MCF 10A (cell line): Measurements from ENCODE around the gene ZNF462. TPM values are rescaled to one million over a fixed set of nuclear protein-coding genes. Genes with fewer than 3 reads are reported as not detected.

Experiments
- BruUV-seq: library from RNA; stranded (reverse); fragments of 400-500 nt; replicated peaks from 2 replicates; lab custom pipeline; 2021; lab: Mats Ljungman, UMichigan
- CTCF ChIA-PET: fragments of 300-600 bp; sonication (Branson Sonifier 250); formaldehyde crosslinking; extraction: SDS; loops from one replicate; lab custom pipeline; 2021; ENCODE audit warnings: antibody characterized with exemption, inconsistent platforms; lab: Yijun Ruan, JAX
- POLR2A ChIA-PET: fragments of 300-600, 350-650 bp; sonication (Branson Sonifier 250); formaldehyde crosslinking; extraction: SDS; loops from one replicate; lab custom pipeline; 2020; ENCODE audit warnings: antibody characterized with exemption, inconsistent platforms; lab: Yijun Ruan, JAX
- DNase-seq: peaks from one replicate; pipeline ENCODE4 v3.0.0-alpha.2; 2018; ENCODE audit not compliant: unreplicated experiment
- H3K27ac Mint-ChIP-seq: one replicate; pipeline ENCODE4 v1.8.0; 2022; ENCODE audit warnings: mild to moderate bottlenecking, low read depth, mixed read lengths; ENCODE audit not compliant: unreplicated experiment
- H3K27me3 Mint-ChIP-seq: one replicate; pipeline ENCODE4 v1.8.0; 2022; ENCODE audit warnings: mixed read lengths; ENCODE audit not compliant: insufficient read depth, unreplicated experiment
- H3K36me3 Mint-ChIP-seq: one replicate; pipeline ENCODE4 v1.8.0; 2022; ENCODE audit warnings: mild to moderate bottlenecking, moderate library complexity, mixed read lengths; ENCODE audit not compliant: insufficient read depth, unreplicated experiment
- H3K4me1 Mint-ChIP-seq: one replicate; pipeline ENCODE4 v1.8.0; 2022; ENCODE audit warnings: mixed read lengths; ENCODE audit not compliant: insufficient read depth, unreplicated experiment
- H3K4me3 Mint-ChIP-seq: one replicate; pipeline ENCODE4 v1.8.0; 2022; ENCODE audit warnings: mild to moderate bottlenecking, moderate library complexity, mixed read lengths; ENCODE audit not compliant: unreplicated experiment
- H3K9me3 Mint-ChIP-seq: one replicate; pipeline ENCODE4 v1.8.0; 2022; ENCODE audit warnings: mixed read lengths; ENCODE audit not compliant: unreplicated experiment
- CTCF ChIP-seq: fragments of 200-600 bp; IDR thresholded peaks from one replicate; pipeline ENCODE4 v1.8.0; 2022; ENCODE audit warnings: antibody characterized with exemption, mild to moderate bottlenecking; ENCODE audit not compliant: unreplicated experiment
- intact Hi-C: fragments of 100-400 bp; cut with micrococcal nuclease; formaldehyde crosslinking; loops from 2 replicates; pipeline ENCODE4 v1.14.1; 2022
- total RNA-seq: library from RNA; stranded (reverse); gene quantifications from 2 replicates; pipeline ENCODE4 v1.2.3, GENCODE V29; 2022

ZNF462 gene
- total RNA-seq, 1 experiment from 2014 or later, result 47.2 TPM

- TF ChIP-seq CTCF, result no peak
- DNase-seq, result no peak
- POLR2A ChIA-PET, result interaction anchor here (1.2 to 18.0 kb wide), 4 partner anchors 8 to 416 kb away, joined by 3 to 710 read pairs (median 54); no protein-coding TSS in a partner anchor
- intact Hi-C loops, result loop anchor here (10.0 kb wide), 2 partner anchors 175 to 425 kb away; no protein-coding TSS in a partner anchor
- Mint-ChIP-seq H3K4me1 (peaks cover 56% of the 10 kb centered on the region), H3K27ac (peak overlapping the region; percentile 73), H3K27me3 (no peaks in the 10 kb centered on the region), H3K9me3 (no peaks in the 10 kb centered on the region), H3K4me3 (peak overlapping the region; percentile 43), H3K36me3 (peaks cover under 1% of the 10 kb centered on the region)
- CTCF ChIA-PET, result interaction anchor here (0.6 to 14.6 kb wide), 9 partner anchors 8 to 221 kb away, joined by 3 to 121 read pairs (median 4); no protein-coding TSS in a partner anchor
- no TSS peak for BruUV-seq
These were observed 6.5 kb downstream of the ZNF462 start for GRCh38 chr9:106869458-106869857.

GRCh38 chr9:106872641-106873040 is 9.7 kb downstream of the ZNF462 start:
- no peak overlapping the region for H3K4me3 Mint-ChIP-seq
- BruUV-seq, result no TSS peak
- POLR2A ChIA-PET, result interaction anchor here (0.6 to 18.0 kb wide), 4 partner anchors 8 to 167 kb away, joined by 3 to 710 read pairs (median 5); no protein-coding TSS in a partner anchor
- no peaks in the 10 kb centered on the region for H3K27me3 Mint-ChIP-seq
- H3K36me3 Mint-ChIP-seq, result no peaks in the 10 kb centered on the region
- intact Hi-C loops, result no loop called here
- H3K27ac Mint-ChIP-seq, result no peak overlapping the region
- no peak for TF ChIP-seq CTCF
- CTCF ChIA-PET, result interaction anchor here (0.7 to 14.6 kb wide), 3 partner anchors 16 to 1040 kb away, joined by 3 to 121 read pairs (median 3); no protein-coding TSS in a partner anchor
- peaks cover 5% of the 10 kb centered on the region for H3K9me3 Mint-ChIP-seq
- H3K4me1 Mint-ChIP-seq, result peaks cover 62% of the 10 kb centered on the region
- no peak for DNase-seq

GRCh38 chr9:106874031-106874430 is 11.1 kb downstream of the ZNF462 start:
- Mint-ChIP-seq H3K36me3 (no peaks in the 10 kb centered on the region), H3K4me1 (peaks cover 57% of the 10 kb centered on the region), H3K27me3 (no peaks in the 10 kb centered on the region), H3K27ac (no peak overlapping the region), H3K9me3 (peaks cover 5% of the 10 kb centered on the region), H3K4me3 (no peak overlapping the region)
- BruUV-seq, result no TSS peak
- intact Hi-C loops, result no loop called here
- no peak for TF ChIP-seq CTCF
- ChIA-PET CTCF (interaction anchor here (1.0 to 14.6 kb wide), 2 partner anchors 12 to 14 kb away, joined by 4 to 121 read pairs; no protein-coding TSS in a partner anchor), POLR2A (interaction anchor here (1.3 to 9.0 kb wide), 3 partner anchors 12 to 47 kb away, joined by 5 to 171 read pairs (median 6); no protein-coding TSS in a partner anchor)
- DNase-seq, result no peak

GRCh38 chr9:106874652-106875051 is 11.7 kb downstream of the ZNF462 start:
- H3K36me3 Mint-ChIP-seq, result no peaks in the 10 kb centered on the region
- intact Hi-C loops, result no loop called here
- ChIA-PET CTCF (interaction anchor here (0.7 to 2.4 kb wide), 3 partner anchors 12 to 46 kb away, joined by 3 to 8 read pairs (median 4); no protein-coding TSS in a partner anchor), POLR2A (interaction anchor here (0.7 to 9.0 kb wide), 4 partner anchors 9 to 74 kb away, joined by 3 to 171 read pairs (median 8); no protein-coding TSS in a partner anchor)
- peaks cover 57% of the 10 kb centered on the region for H3K4me1 Mint-ChIP-seq
- TF ChIP-seq CTCF, result no peak
- peaks cover 5% of the 10 kb centered on the region for H3K9me3 Mint-ChIP-seq
- H3K27me3 Mint-ChIP-seq, result no peaks in the 10 kb centered on the region
- H3K27ac Mint-ChIP-seq, result no peak overlapping the region
- no peak for DNase-seq
- no peak overlapping the region for H3K4me3 Mint-ChIP-seq
- BruUV-seq, result no TSS peak
